ENCODE results near the gene KCNK6.
"Not testable (repeated sequence)": the region's sequence is repeated elsewhere in the genome, so short reads cannot be mapped to it uniquely, and the experiment has no call there.

KCNK6 gene

DNA sequence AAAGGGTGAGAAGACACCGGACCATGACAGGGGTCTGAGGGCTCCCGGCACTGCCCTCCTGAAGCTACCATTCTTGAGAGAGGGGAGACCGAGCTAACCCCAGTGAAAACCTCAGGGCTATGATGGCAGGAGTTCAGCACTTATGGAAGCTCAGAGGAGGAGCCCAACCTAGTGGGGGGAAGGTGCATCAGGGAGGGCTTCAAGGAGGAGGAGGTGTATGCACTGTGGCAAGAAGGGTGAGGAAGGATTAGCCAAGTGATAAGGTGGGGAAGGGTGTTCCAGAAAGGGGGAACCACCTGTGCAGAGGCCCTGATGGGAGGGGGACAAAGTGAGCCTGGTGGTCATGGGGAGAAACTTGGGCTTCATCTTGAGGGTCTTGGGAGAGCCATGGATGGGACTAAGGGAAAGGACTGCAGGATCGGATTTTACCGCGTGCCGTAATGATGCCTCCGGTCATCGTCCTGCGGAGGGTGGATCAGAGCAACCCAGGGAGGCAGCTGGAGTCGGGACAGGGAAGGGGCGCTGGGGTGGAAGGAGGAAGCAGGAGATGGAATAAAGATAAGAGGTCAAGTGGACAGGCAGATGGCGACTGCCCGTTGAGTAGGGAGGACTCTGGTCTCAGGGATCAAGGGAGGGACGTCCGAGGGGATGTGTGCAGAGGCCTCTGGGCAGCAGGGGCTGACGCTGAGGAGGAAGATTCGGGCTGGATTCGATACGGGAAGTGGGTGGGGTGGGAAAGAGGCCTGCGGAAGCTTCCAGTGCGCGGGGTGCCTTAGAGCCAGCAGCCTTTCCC, 41.4 kb downstream of the KCNK6 start:
- Mint-ChIP-seq H3K27ac (no peak overlapping the region), H3K36me3 (peaks cover 4% of the 10 kb centered on the region), H3K4me3 (peak overlapping the region; percentile 78), H3K4me1 (peaks cover 20% of the 10 kb centered on the region), H3K9me3 (no peaks in the 10 kb centered on the region)
- DNase-seq (ENCODE audit: low spot score in 2 of 2): no peak
- no peak for ATAC-seq

- H3K27ac Mint-ChIP-seq: no peak overlapping the region
- peaks cover 20% of the 10 kb centered on the region for H3K4me1 Mint-ChIP-seq
- peaks cover 4% of the 10 kb centered on the region for H3K36me3 Mint-ChIP-seq
- ATAC-seq: peak; percentile 80
- DNase-seq (ENCODE audit: low spot score in 2 of 2): peak; percentile 54 to 87
- no peaks in the 10 kb centered on the region for H3K9me3 Mint-ChIP-seq
- peak overlapping the region; percentile 78 for H3K4me3 Mint-ChIP-seq
Measured at GRCh38 chr19:38361633-38362075, 42.0 kb downstream of the KCNK6 start.

- Mint-ChIP-seq H3K9me3 (no peaks in the 10 kb centered on the region), H3K36me3 (peaks cover 4% of the 10 kb centered on the region), H3K27ac (no peak overlapping the region), H3K4me1 (peaks cover 20% of the 10 kb centered on the region), H3K4me3 (peak overlapping the region; percentile 78)
- ATAC-seq: peak; percentile 78
- peak; percentile 61 to 90 for DNase-seq (ENCODE audit: low spot score in 2 of 2)
Measured at GRCh38 chr19:38362076-38362945, 42.7 kb downstream of the KCNK6 start.

DNA sequence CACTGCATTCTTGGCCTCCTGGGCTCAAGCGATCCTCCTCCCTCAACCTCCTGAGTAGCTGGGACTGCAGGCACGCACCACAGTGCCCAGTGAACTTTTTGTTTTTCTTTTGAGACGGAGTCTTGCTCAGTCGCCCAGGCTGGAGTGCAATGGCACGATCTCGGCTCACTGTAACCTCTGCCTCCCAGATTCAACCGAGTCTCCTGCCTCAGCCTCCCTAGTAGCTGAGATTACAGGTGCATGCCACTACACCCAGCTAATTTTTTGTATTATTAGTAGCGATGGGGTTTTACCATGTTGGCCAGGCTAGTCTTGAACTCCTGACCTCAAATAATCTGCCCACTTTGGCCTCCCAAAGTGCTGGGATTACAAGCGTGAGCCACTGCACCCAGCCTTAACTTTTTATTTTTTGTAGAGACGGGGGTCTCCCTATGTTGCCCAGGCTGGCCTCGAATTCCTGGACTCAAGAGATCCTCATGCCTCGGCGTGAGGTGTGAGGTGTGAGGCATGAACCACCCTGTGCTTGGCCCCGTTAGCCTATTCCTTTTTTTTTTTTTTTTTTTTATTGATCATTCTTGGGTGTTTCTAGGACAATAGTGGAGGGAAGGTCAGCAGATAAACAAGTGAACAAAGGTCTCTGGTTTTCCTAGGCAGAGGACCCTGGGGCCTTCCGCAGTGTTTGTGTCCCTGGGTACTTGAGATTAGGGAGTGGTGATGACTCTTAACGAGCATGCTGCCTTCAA, 43.5 kb downstream of the KCNK6 start:
- Mint-ChIP-seq H3K4me3 (peak overlapping the region; percentile 78), H3K4me1 (peaks cover 20% of the 10 kb centered on the region)
- H3K36me3 Mint-ChIP-seq; ATAC-seq; DNase-seq (ENCODE audit: low spot score in 2 of 2); H3K9me3 Mint-ChIP-seq; H3K27ac Mint-ChIP-seq: not testable (repeated sequence)

DNA sequence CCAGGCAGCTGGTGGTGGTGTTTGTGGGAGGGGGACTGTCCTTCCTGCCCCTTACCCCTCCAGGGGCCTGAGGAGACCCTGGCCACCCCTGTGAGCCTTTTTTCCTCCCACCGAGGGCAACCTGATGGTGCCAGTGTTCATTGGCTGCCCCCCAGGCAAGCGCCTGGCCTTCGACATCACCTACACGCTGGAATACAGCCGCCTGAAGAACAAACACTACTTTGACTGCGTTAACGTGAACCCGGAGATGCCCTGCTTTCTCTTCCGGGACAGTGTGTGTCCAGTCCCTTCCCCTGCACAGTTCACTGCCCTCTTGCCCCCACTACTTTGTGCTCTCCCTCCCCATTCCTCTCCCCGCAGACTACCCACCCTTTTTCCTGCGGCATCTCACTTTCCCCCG, 47.4 kb downstream of the KCNK6 start:
- Mint-ChIP-seq H3K36me3 (no peaks in the 10 kb centered on the region), H3K4me3 (no peak overlapping the region), H3K9me3 (no peaks in the 10 kb centered on the region), H3K27ac (no peak overlapping the region), H3K4me1 (peaks cover 6% of the 10 kb centered on the region)
- DNase-seq (ENCODE audit: low spot score in 2 of 2) (no peak), ATAC-seq (no peak)

GRCh38 chr19:38369584-38369983, 49.9 kb downstream of the KCNK6 start:
- DNase-seq (ENCODE audit: low spot score in 2 of 2) (no peak), ATAC-seq (no peak)
- Mint-ChIP-seq H3K9me3 (no peaks in the 10 kb centered on the region), H3K4me3 (no peak overlapping the region), H3K27ac (no peak overlapping the region), H3K36me3 (peaks cover 7% of the 10 kb centered on the region), H3K4me1 (peaks cover 7% of the 10 kb centered on the region)

- ATAC-seq (no peak), DNase-seq (ENCODE audit: low spot score in 2 of 2) (no peak)
- no peak overlapping the region for H3K27ac Mint-ChIP-seq
- no peak overlapping the region for H3K4me3 Mint-ChIP-seq
- peaks cover 14% of the 10 kb centered on the region for H3K36me3 Mint-ChIP-seq
- H3K9me3 Mint-ChIP-seq: no peaks in the 10 kb centered on the region
- H3K4me1 Mint-ChIP-seq: peaks cover 14% of the 10 kb centered on the region
Measured at GRCh38 chr19:38370299-38370698, 50.7 kb downstream of the KCNK6 start.

- H3K4me1 Mint-ChIP-seq: peaks cover 22% of the 10 kb centered on the region
- no peak for DNase-seq (ENCODE audit: low spot score in 2 of 2)
- H3K27ac Mint-ChIP-seq: no peak overlapping the region
Measured at GRCh38 chr19:38371081-38371480, 51.4 kb downstream of the KCNK6 start.

GRCh38 chr19:38373907-38374331, 54.3 kb downstream of the KCNK6 start:
- Mint-ChIP-seq H3K36me3 (peaks cover 50% of the 10 kb centered on the region), H3K27ac (peak overlapping the region; percentile 100), H3K4me1 (peaks cover 31% of the 10 kb centered on the region), H3K4me3 (peak overlapping the region; percentile 100), H3K9me3 (no peaks in the 10 kb centered on the region)
- DNase-seq (ENCODE audit: low spot score in 2 of 2) (no peak), ATAC-seq (no peak)

More at GRCh38 chr19:38371081-38371480, 51.4 kb downstream of the KCNK6 start:
- H3K9me3 Mint-ChIP-seq: no peaks in the 10 kb centered on the region
- no peak overlapping the region for H3K4me3 Mint-ChIP-seq
- no peak for ATAC-seq
- H3K36me3 Mint-ChIP-seq: peaks cover 22% of the 10 kb centered on the region

GRCh38 chr19:38374332-38375097, 54.9 kb downstream of the KCNK6 start, which contains the start of gene PSMD8:
PSMD8 (plus strand) TSS chr19:38374571; CDS start chr19:38374602, 31 bp downstream.
- H3K4me3 Mint-ChIP-seq: peak within 1 kb of the TSS; percentile 100
- peaks cover 37% of the 10 kb centered on the region for H3K4me1 Mint-ChIP-seq
- ATAC-seq: peak; percentile 97
- peak; percentile 93 to 98 for DNase-seq (ENCODE audit: low spot score in 2 of 2)
- H3K27ac Mint-ChIP-seq: peak within 1 kb of the TSS; percentile 100
- no peaks in the 10 kb centered on the region for H3K9me3 Mint-ChIP-seq
- peaks cover 56% of the 10 kb centered on the region for H3K36me3 Mint-ChIP-seq

DNA sequence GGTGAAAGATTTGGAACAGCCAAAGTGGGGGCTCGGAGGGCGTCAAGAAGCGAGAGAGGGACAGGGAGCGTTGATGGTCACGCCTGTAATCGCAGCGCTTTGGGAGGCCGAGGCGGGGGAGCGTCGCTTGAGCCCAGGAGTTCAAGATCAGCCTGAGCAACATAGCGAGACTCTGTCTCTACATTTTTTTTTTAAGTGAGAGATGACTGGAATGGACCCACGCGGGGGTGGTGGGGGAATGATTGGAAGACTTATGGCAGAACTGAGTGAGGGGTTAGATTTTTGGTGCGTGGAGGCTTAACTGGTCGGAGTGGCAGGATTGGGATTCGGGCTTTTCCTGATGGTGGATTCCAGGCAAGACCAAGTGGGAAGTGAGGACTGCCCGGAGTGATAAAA, 55.5 kb downstream of the KCNK6 start:
- Mint-ChIP-seq H3K27ac (peak overlapping the region; percentile 100), H3K9me3 (no peaks in the 10 kb centered on the region), H3K36me3 (peaks cover 62% of the 10 kb centered on the region), H3K4me1 (peaks cover 39% of the 10 kb centered on the region), H3K4me3 (peak overlapping the region; percentile 100)
- ATAC-seq (peak; percentile 4), DNase-seq (ENCODE audit: low spot score in 2 of 2) (no peak)

DNA sequence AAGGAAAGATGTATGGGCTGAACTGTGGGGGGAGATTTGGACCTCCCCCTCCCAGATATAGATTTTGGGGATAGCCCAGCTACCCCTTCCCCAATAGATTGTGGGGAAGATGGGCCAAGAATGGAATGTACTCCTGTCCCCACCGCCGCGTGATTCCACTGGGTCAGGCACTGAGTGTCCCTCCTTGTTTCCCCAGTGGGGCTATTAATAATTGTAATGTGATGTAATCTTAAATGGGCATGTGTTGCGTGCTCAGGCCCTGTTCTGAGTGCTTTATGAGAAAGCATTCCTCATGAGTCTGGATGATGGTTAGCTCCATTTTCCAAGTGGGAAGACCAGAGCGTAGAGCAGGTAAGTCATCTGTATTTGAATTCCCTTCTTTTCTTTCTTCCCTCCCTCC, 56.1 kb downstream of the KCNK6 start:
- peaks cover 39% of the 10 kb centered on the region for H3K4me1 Mint-ChIP-seq
- no peak for DNase-seq (ENCODE audit: low spot score in 2 of 2)
- H3K9me3 Mint-ChIP-seq: no peaks in the 10 kb centered on the region
- peak overlapping the region; percentile 100 for H3K4me3 Mint-ChIP-seq
- ATAC-seq: no peak
- peak overlapping the region; percentile 100 for H3K27ac Mint-ChIP-seq
- H3K36me3 Mint-ChIP-seq: peaks cover 68% of the 10 kb centered on the region

DNA sequence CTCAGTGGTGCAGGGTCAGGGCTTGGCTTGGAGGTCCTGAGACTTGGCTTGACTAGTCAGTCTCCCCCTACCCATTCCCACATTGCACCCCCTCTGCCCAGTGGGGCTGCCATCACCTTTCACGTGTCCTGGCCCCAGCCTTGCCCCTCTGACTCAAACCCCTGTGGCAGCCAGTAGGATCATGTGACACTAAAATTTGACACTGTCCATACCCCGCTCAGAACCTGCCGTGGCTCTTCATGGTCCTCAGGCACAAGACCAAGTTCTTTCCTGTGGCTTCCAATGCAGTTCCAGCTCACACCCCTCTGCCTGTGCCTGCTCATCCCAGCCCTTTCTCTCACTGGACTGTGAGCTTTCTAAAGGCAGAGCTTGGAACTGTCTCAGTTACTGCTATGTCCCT, 56.9 kb downstream of the KCNK6 start:
- Mint-ChIP-seq H3K4me3 (peak overlapping the region; percentile 100), H3K27ac (peak overlapping the region; percentile 63), H3K36me3 (peaks cover 77% of the 10 kb centered on the region), H3K9me3 (no peaks in the 10 kb centered on the region), H3K4me1 (peaks cover 39% of the 10 kb centered on the region)
- no peak for ATAC-seq
- DNase-seq (ENCODE audit: low spot score in 2 of 2): no peak

DNA sequence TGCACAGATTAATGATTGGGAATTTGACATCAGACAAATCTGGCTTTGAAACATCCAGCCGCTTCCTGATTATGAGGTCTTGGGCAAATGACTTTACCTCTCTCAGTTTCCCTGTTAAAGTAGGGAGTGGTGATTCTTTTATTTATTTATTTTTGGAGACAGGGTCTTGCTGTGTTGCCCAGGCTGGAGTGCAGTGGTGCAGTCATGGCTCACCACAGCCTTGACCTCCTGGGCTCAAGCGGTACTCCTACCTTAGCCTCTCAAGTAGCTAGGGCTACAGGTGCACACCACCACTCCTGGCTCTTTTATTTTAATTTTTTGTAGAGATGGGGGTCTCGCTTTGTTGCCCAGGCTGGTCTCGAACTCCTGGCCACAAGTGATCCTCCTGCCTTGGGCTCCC, 57.4 kb downstream of the KCNK6 start:
- H3K9me3 Mint-ChIP-seq: no peaks in the 10 kb centered on the region
- peaks cover 39% of the 10 kb centered on the region for H3K4me1 Mint-ChIP-seq
- H3K36me3 Mint-ChIP-seq: peaks cover 82% of the 10 kb centered on the region
- DNase-seq (ENCODE audit: low spot score in 2 of 2) (no peak), ATAC-seq (no peak)
- peak overlapping the region; percentile 100 for H3K4me3 Mint-ChIP-seq
- peak overlapping the region; percentile 63 for H3K27ac Mint-ChIP-seq
